WTC11 (cell line): Measurements from ENCODE around the gene MMS19.

ENCODE experiments used
- ATF6 ChIP-seq: sonication (generic); formaldehyde crosslinking; IDR thresholded peaks from 2 replicates; pipeline ENCODE4 v1.8.1; 2023; ENCODE audit warnings: mild to moderate bottlenecking, missing genetic modification reagents
- CDX4 ChIP-seq: fragments of 250-450 bp; sonication (Bioruptor Pico); IDR thresholded peaks from 2 replicates; pipeline ENCODE4 v1.9.0; 2021; ENCODE audit warnings: moderate library complexity, mild to moderate bottlenecking, inconsistent platforms, borderline replicate concordance
- CREB1 ChIP-seq: sonication (generic); formaldehyde crosslinking; IDR thresholded peaks from 2 replicates; pipeline ENCODE4 v1.8.0; 2023; ENCODE audit warnings: mild to moderate bottlenecking, missing genetic modification reagents
- CTCF ChIP-seq: fragments of 200-600 bp; IDR thresholded peaks from 2 replicates; pipeline ENCODE4 v1.8.0; 2022; ENCODE audit warnings: antibody characterized with exemption
- ELF4 ChIP-seq: sonication (generic); formaldehyde crosslinking; IDR thresholded peaks from 2 replicates; pipeline ENCODE4 v1.8.1; 2022; ENCODE audit warnings: low read depth, mild to moderate bottlenecking, moderate library complexity, missing genetic modification reagents
- ETV6 ChIP-seq: sonication (generic); formaldehyde crosslinking; IDR thresholded peaks from 2 replicates; pipeline ENCODE4 v1.8.1; 2022; ENCODE audit warnings: mild to moderate bottlenecking, missing genetic modification reagents
- FOXP1 ChIP-seq: sonication (generic); formaldehyde crosslinking; IDR thresholded peaks from 2 replicates; pipeline ENCODE4 v1.8.0; 2022; ENCODE audit warnings: missing genetic modification reagents, mild to moderate bottlenecking, moderate library complexity, borderline replicate concordance
- IRF1 ChIP-seq: sonication (generic); formaldehyde crosslinking; IDR thresholded peaks from 2 replicates; pipeline ENCODE4 v1.8.0; 2023; ENCODE audit warnings: missing genetic modification reagents
- JAZF1 ChIP-seq: fragments of 250-450 bp; sonication (Bioruptor Pico); IDR thresholded peaks from 2 replicates; pipeline ENCODE4 v1.9.0; 2021; ENCODE audit warnings: moderate library complexity, mild to moderate bottlenecking, inconsistent platforms
- JUN ChIP-seq: sonication (generic); formaldehyde crosslinking; IDR thresholded peaks from 2 replicates; pipeline ENCODE4 v1.8.0; 2023; ENCODE audit warnings: mild to moderate bottlenecking, missing genetic modification reagents
- MAX ChIP-seq: sonication (generic); formaldehyde crosslinking; IDR thresholded peaks from 2 replicates; pipeline ENCODE4 v1.8.0; 2022; ENCODE audit warnings: mild to moderate bottlenecking, missing genetic modification reagents
- NFATC4 ChIP-seq: fragments of 250-450 bp; sonication (Bioruptor Pico); IDR thresholded peaks from 2 replicates; pipeline ENCODE4 v1.9.0; 2021; ENCODE audit warnings: mild to moderate bottlenecking
- SMAD3 ChIP-seq: sonication (generic); formaldehyde crosslinking; IDR thresholded peaks from 2 replicates; pipeline ENCODE4 v1.8.0; 2022; ENCODE audit warnings: missing genetic modification reagents, mild to moderate bottlenecking, borderline replicate concordance
- ZNF512 ChIP-seq: sonication (generic); formaldehyde crosslinking; IDR thresholded peaks from 2 replicates; pipeline ENCODE4 v1.8.1; 2022; ENCODE audit warnings: missing genetic modification reagents, borderline replicate concordance

GRCh38 chr10:97515271-97515978 is 17.2 kb upstream of the MMS19 start:
- TF ChIP-seq CTCF (no peak), ETV6 (CRISPR knock-in tag) (no peak), IRF1 (CRISPR knock-in tag) (no peak), SMAD3 (CRISPR knock-in tag) (no peak), ATF6 (CRISPR knock-in tag) (no peak), FOXP1 (CRISPR knock-in tag) (no peak), NFATC4 (CRISPR knock-in tag) (no peak), ELF4 (CRISPR knock-in tag) (no peak), ZNF512 (CRISPR knock-in tag) (no peak), JUN (CRISPR knock-in tag) (no peak), MAX (CRISPR knock-in tag) (no peak), CREB1 (CRISPR knock-in tag) (no peak), CDX4 (CRISPR knock-in tag) (no peak), JAZF1 (no peak)
